ENCODE data around the gene IER5L. TPM values are rescaled to one million over a fixed set of nuclear protein-coding genes. Genes with fewer than 3 reads are reported as not detected.

IER5L gene
- total and polyA plus RNA-seq, 9 of the 15 experiments (the other 6 are each of a cell fraction or from before 2014, with no cell fraction given): 0.14 to 11.9 (median 0.52) TPM

DNA sequence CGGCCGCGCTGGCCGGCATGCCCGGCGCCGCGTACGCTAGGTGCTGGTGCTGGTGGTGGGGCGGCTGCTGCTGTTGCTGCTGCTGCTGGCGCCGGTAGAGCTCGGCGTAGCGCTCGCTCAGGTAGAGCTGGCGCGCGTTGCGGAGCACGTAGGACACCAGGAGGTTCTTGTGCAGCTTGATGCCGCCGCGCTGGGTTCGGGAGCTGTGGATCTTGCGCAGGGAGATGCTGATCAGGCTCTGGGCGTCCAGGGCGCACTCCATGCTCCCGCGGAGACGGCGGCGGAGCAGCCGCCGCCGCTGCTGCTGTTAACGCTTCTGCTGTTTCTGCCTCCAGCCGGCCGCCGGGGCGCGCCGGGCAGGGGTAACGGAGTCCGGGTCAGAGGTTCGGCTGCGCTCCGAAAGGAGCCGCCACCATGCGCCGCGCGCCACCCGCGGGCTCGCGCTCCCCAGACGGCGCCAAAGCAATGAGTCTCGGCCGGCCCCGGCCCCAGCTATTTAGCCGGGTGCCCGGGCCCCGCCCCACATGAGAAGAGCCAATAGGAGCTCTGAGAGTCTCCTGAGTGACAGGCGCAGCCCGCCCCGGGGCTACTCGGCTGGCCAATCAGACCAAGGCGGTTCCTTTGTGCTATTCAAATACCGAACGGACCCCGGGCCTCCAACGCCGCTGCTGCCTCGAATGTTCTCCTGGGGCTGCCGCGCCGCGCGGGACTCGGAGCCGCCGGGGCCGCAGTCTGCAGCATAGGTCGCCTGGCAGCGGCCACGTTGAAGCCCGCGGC, at the start of gene IER5L (continued):
- TF ChIP-seq FOXK2 (conservative IDR thresholded peaks at IDR 0.05 in 1 of 2, IDR thresholded peaks at IDR 0.05 in 1 of 2; ENCODE audit: low read depth in 2 of 2): no peak
- no peak for TF ChIP-seq MEIS2 (IDR thresholded peaks at IDR 0.05; ENCODE audit: partially characterized antibody)
- TF ChIP-seq, protein P1, sequence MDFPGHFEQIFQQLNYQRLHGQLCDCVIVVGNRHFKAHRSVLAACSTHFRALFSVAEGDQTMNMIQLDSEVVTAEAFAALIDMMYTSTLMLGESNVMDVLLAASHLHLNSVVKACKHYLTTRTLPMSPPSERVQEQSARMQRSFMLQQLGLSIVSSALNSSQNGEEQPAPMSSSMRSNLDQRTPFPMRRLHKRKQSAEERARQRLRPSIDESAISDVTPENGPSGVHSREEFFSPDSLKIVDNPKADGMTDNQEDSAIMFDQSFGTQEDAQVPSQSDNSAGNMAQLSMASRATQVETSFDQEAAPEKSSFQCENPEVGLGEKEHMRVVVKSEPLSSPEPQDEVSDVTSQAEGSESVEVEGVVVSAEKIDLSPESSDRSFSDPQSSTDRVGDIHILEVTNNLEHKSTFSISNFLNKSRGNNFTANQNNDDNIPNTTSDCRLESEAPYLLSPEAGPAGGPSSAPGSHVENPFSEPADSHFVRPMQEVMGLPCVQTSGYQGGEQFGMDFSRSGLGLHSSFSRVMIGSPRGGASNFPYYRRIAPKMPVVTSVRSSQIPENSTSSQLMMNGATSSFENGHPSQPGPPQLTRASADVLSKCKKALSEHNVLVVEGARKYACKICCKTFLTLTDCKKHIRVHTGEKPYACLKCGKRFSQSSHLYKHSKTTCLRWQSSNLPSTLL (IDR thresholded peaks at IDR 0.05): no peak
- TF ChIP-seq RAD21 (CRISPR knock-in tag; conservative IDR thresholded peaks at IDR 0.05 in 1 of 2, IDR thresholded peaks at IDR 0.05 in 1 of 2): no peak; a peak in 1 of 4 replicates
- no peak for TF ChIP-seq ZNF79 (CRISPR knock-in tag; IDR thresholded peaks at IDR 0.05; ENCODE audit: low read depth)
- TF ChIP-seq, protein P2, sequence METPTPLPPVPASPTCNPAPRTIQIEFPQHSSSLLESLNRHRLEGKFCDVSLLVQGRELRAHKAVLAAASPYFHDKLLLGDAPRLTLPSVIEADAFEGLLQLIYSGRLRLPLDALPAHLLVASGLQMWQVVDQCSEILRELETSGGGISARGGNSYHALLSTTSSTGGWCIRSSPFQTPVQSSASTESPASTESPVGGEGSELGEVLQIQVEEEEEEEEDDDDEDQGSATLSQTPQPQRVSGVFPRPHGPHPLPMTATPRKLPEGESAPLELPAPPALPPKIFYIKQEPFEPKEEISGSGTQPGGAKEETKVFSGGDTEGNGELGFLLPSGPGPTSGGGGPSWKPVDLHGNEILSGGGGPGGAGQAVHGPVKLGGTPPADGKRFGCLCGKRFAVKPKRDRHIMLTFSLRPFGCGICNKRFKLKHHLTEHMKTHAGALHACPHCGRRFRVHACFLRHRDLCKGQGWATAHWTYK (CRISPR knock-in tag; IDR thresholded peaks at IDR 0.05): peak; percentile 32; the same call in 1 of the 2 replicates
- no peak for TF ChIP-seq ZNF583 (CRISPR knock-in tag; IDR thresholded peaks at IDR 0.05)
- TF ChIP-seq, protein P3, sequence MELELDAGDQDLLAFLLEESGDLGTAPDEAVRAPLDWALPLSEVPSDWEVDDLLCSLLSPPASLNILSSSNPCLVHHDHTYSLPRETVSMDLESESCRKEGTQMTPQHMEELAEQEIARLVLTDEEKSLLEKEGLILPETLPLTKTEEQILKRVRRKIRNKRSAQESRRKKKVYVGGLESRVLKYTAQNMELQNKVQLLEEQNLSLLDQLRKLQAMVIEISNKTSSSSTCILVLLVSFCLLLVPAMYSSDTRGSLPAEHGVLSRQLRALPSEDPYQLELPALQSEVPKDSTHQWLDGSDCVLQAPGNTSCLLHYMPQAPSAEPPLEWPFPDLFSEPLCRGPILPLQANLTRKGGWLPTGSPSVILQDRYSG (tag; conservative IDR thresholded peaks at IDR 0.05; ENCODE audit: low read depth): no peak
- TF ChIP-seq NFE2L1 (tag; IDR thresholded peaks at IDR 0.05; ENCODE audit: borderline replicate concordance, low read depth): no peak
- TF ChIP-seq RBM14 (IDR thresholded peaks at IDR 0.05; ENCODE audit: borderline replicate concordance, insufficient read depth, low read depth, low read length): no peak
- TF ChIP-seq POLR2A (conservative IDR thresholded peaks at IDR 0.05): peak; percentile 88
- TF ChIP-seq, protein P4, sequence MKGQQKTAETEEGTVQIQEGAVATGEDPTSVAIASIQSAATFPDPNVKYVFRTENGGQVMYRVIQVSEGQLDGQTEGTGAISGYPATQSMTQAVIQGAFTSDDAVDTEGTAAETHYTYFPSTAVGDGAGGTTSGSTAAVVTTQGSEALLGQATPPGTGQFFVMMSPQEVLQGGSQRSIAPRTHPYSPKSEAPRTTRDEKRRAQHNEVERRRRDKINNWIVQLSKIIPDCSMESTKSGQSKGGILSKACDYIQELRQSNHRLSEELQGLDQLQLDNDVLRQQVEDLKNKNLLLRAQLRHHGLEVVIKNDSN (CRISPR knock-in tag; IDR thresholded peaks at IDR 0.05): no peak
- TF ChIP-seq, protein P5, sequence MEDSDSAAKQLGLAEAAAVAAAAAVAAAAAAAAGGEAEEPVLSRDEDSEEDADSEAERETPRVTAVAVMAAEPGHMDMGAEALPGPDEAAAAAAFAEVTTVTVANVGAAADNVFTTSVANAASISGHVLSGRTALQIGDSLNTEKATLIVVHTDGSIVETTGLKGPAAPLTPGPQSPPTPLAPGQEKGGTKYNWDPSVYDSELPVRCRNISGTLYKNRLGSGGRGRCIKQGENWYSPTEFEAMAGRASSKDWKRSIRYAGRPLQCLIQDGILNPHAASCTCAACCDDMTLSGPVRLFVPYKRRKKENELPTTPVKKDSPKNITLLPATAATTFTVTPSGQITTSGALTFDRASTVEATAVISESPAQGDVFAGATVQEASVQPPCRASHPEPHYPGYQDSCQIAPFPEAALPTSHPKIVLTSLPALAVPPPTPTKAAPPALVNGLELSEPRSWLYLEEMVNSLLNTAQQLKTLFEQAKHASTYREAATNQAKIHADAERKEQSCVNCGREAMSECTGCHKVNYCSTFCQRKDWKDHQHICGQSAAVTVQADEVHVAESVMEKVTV (CRISPR knock-in tag; IDR thresholded peaks at IDR 0.05): no peak
- TF ChIP-seq MAFK (IDR thresholded peaks at IDR 0.05; ENCODE audit: low read length): no peak
- TF ChIP-seq NRF1 (conservative IDR thresholded peaks at IDR 0.05 in 1 of 2, IDR thresholded peaks at IDR 0.05 in 1 of 2): peak; percentile 72 to 76
- TF ChIP-seq, protein P6, sequence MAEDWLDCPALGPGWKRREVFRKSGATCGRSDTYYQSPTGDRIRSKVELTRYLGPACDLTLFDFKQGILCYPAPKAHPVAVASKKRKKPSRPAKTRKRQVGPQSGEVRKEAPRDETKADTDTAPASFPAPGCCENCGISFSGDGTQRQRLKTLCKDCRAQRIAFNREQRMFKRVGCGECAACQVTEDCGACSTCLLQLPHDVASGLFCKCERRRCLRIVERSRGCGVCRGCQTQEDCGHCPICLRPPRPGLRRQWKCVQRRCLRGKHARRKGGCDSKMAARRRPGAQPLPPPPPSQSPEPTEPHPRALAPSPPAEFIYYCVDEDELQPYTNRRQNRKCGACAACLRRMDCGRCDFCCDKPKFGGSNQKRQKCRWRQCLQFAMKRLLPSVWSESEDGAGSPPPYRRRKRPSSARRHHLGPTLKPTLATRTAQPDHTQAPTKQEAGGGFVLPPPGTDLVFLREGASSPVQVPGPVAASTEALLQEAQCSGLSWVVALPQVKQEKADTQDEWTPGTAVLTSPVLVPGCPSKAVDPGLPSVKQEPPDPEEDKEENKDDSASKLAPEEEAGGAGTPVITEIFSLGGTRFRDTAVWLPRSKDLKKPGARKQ (CRISPR knock-in tag; IDR thresholded peaks at IDR 0.05): no peak
- TF ChIP-seq ZFP36 (IDR thresholded peaks at IDR 0.05; ENCODE audit: low read depth, low read length, partially characterized antibody): no peak
- peak; percentile 88 for TF ChIP-seq GTF2A2 (tag; IDR thresholded peaks at IDR 0.05)

Measured in K562 (cell line).